ENCODE measurements around the gene UBL7.

The UBL7 gene

DNA sequence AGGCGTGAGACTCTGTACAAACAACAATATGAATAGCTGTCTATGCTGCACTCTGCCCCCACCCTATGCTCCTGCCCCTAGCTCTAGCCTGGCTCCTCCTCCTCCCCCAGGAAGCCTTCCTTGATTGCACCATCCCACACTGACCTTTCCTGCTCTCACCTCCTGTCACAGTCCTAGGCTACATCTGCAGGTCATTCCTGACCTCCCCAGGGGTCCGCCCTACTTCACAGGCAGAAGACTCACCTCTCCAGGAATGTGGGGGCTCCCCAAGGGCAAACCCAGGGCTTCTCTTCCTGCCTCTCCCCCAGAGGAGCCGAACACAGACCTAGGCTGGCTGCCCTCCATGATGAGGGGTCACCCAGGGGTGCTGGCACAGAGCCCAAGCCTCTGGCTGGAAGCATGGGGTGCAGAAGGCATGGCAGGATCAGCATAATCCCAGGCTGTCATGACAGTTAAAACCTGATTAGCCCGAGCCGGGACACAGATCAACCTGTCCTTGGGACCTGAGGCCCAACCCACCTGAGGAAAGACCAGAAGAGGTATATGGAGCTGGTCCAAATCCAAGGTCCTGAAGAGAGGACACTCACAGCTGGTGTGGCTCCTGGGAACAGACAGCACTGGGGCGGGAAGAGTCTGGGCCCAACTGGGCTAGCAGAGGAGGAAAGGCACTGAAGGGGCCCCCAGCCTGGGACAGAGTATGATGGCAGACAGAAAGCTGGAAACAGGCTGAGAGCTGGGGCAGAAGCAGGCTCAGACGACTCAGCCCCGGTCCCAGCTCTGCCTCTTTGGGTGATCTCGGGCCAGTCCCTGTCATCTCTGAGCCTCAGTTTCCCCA lies 33.1 kb downstream of the UBL7 start:
- Histone ChIP-seq H3K9ac (ENCODE audit: low read length) (no peak overlapping the region), H3K79me2 (ENCODE audit: low read length) (peaks cover 74% of the 10 kb centered on the region), H3K4me1 (ENCODE audit: low read length) (0 out of 2 replicates have a peak, but pooled peaks cover 8% of the 10 kb centered on the region), H4K20me1 (ENCODE audit: insufficient read depth, low read length) (no peaks in the 10 kb centered on the region), H3K4me3 (ENCODE audit: low read length) (no peak overlapping the region), H3K9me2 (replicated peaks; ENCODE audit: insufficient read depth, low read length) (no peaks in the 10 kb centered on the region), H3K9me3 (replicated peaks; ENCODE audit: insufficient read depth, low read length) (no peaks in the 10 kb centered on the region), H3F3A (ENCODE audit: insufficient read depth, low read length) (no peaks in the 10 kb centered on the region), H3K36me3 (replicated peaks; ENCODE audit: insufficient read depth, low read length) (no peaks in the 10 kb centered on the region), H3K27me3 (replicated peaks; ENCODE audit: insufficient read depth, low read length) (no peaks in the 10 kb centered on the region), H3K27ac (ENCODE audit: low read length) (no peak overlapping the region), H2AFZ (ENCODE audit: low read length) (no peak overlapping the region), H3K4me2 (ENCODE audit: low read depth, low read length) (no peak overlapping the region)
- no peak for DNase-seq
- no peak for TF ChIP-seq EZH2phosphoT487 (IDR thresholded peaks at IDR 0.05; ENCODE audit: low read length)
- TF ChIP-seq, protein P1, sequence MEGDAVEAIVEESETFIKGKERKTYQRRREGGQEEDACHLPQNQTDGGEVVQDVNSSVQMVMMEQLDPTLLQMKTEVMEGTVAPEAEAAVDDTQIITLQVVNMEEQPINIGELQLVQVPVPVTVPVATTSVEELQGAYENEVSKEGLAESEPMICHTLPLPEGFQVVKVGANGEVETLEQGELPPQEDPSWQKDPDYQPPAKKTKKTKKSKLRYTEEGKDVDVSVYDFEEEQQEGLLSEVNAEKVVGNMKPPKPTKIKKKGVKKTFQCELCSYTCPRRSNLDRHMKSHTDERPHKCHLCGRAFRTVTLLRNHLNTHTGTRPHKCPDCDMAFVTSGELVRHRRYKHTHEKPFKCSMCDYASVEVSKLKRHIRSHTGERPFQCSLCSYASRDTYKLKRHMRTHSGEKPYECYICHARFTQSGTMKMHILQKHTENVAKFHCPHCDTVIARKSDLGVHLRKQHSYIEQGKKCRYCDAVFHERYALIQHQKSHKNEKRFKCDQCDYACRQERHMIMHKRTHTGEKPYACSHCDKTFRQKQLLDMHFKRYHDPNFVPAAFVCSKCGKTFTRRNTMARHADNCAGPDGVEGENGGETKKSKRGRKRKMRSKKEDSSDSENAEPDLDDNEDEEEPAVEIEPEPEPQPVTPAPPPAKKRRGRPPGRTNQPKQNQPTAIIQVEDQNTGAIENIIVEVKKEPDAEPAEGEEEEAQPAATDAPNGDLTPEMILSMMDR (IDR thresholded peaks at IDR 0.05; ENCODE audit: low read length) = no peak

DNA sequence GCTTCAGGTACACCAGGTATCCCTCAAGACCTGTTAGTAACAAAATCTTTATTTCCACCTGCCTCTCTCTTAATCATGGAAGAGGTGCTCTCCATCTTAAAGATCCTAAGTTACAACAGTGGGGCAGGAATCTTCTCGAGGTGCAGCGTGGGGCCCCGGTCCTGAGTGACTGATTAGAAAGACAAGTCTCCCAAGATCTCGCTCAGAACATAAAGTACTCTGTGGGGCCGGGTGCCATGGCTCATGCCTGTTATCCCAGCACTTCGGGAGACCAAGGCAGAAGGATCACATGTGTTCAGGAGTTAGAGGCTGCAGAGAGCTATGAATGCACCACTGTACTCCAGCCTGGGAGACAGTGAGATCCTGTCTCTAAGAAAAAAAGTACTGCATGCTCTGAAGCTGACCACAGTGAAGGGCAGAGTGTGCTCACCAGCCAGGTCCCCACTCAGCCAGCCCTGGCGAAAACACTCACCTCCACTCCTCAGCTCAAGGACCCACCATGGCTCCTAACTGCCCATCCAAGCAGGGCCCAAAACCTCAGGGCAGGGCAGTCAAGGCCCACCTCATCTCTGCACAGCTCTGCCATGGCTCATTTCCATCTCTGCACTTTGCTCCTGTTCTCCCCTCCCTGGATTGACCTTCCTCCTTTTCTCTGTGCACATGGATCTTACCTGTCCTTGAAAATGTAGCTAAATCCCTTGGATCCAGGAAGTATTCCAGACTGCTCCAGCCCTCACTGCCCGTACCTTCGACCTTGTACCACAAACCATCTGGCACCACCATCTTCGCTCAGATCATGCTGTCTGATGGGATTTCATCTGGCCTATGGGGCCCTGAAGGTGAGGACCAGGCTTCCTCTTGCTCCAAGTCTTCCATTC lies 34.3 kb downstream of the UBL7 start:
- Histone ChIP-seq H3K4me2 (ENCODE audit: low read depth, low read length) (no peak overlapping the region), H3K9me2 (replicated peaks; ENCODE audit: insufficient read depth, low read length) (no peaks in the 10 kb centered on the region), H4K20me1 (ENCODE audit: insufficient read depth, low read length) (no peaks in the 10 kb centered on the region), H3K36me3 (replicated peaks; ENCODE audit: insufficient read depth, low read length) (no peaks in the 10 kb centered on the region), H3K4me1 (ENCODE audit: low read length) (0 out of 2 replicates have a peak, but pooled peaks cover 3% of the 10 kb centered on the region), H2AFZ (ENCODE audit: low read length) (no peak overlapping the region), H3K27me3 (replicated peaks; ENCODE audit: insufficient read depth, low read length) (no peaks in the 10 kb centered on the region), H3K4me3 (ENCODE audit: low read length) (no peak overlapping the region), H3K9ac (ENCODE audit: low read length) (no peak overlapping the region), H3K79me2 (ENCODE audit: low read length) (peaks cover 72% of the 10 kb centered on the region), H3K9me3 (replicated peaks; ENCODE audit: insufficient read depth, low read length) (no peaks in the 10 kb centered on the region), H3K27ac (ENCODE audit: low read length) (no peak overlapping the region), H3F3A (ENCODE audit: insufficient read depth, low read length) (no peaks in the 10 kb centered on the region)
- no peak for DNase-seq
- no peak for TF ChIP-seq EZH2 (optimal IDR thresholded peaks at IDR 0.05; ENCODE audit: low read depth, low read length)
- TF ChIP-seq, protein P1 (IDR thresholded peaks at IDR 0.05; ENCODE audit: low read length) = no peak
- TF ChIP-seq EZH2phosphoT487 (IDR thresholded peaks at IDR 0.05; ENCODE audit: low read length) = no peak

DNA sequence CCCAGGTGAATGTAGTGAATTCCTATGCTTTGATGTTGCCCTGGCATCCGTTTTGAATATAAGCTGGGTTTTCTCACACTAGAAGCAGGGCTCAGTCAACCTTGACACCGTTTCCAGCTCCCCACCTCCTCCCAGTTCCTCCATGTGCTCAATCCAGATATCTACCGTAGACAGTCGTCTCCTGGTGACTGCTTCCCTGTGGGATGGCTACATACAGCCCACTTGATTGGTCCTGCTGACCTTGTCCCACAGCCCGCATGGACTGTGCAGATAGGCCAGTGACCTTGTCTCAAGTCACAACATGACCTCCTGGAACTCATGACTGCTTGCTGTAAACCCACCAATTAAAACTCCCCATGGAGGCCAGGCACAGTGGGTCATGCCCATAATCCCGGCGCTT lies 35.3 kb downstream of the UBL7 start:
- no peak overlapping the region for H3K27ac ChIP-seq (ENCODE audit: low read length)
- no peaks in the 10 kb centered on the region for H3K36me3 ChIP-seq (replicated peaks; ENCODE audit: insufficient read depth, low read length)
- H3K4me1 ChIP-seq (ENCODE audit: low read length) = peaks cover 5% of the 10 kb centered on the region

More for the DNA sequence above, 35.3 kb downstream of the UBL7 start:
- TF ChIP-seq, protein P1 (IDR thresholded peaks at IDR 0.05; ENCODE audit: low read length) = no peak
- TF ChIP-seq EZH2phosphoT487 (IDR thresholded peaks at IDR 0.05; ENCODE audit: low read length) (no peak), EZH2 (optimal IDR thresholded peaks at IDR 0.05; ENCODE audit: low read depth, low read length) (no peak)
- no peak overlapping the region for H3K4me2 ChIP-seq (ENCODE audit: low read depth, low read length)
- no peak overlapping the region for H3K4me3 ChIP-seq (ENCODE audit: low read length)
- no peaks in the 10 kb centered on the region for H3K9me2 ChIP-seq (replicated peaks; ENCODE audit: insufficient read depth, low read length)
- no peak for DNase-seq
- H3F3A ChIP-seq (ENCODE audit: insufficient read depth, low read length) = 0 out of 2 replicates have a peak, but pooled peaks cover 3% of the 10 kb centered on the region
- H3K79me2 ChIP-seq (ENCODE audit: low read length) = peaks cover 71% of the 10 kb centered on the region
- H2AFZ ChIP-seq (ENCODE audit: low read length) = no peak overlapping the region
- H3K9me3 ChIP-seq (replicated peaks; ENCODE audit: insufficient read depth, low read length) = no peaks in the 10 kb centered on the region
- H3K9ac ChIP-seq (ENCODE audit: low read length) = no peak overlapping the region
- H3K27me3 ChIP-seq (replicated peaks; ENCODE audit: insufficient read depth, low read length) = no peaks in the 10 kb centered on the region
- no peaks in the 10 kb centered on the region for H4K20me1 ChIP-seq (ENCODE audit: insufficient read depth, low read length)

Data from MM.1S (cell line).